GM19397 (cell line): Measurements from ENCODE around the gene OR10G4.
"Not testable (repeated sequence)": the region's sequence is repeated elsewhere in the genome, so short reads cannot be mapped to it uniquely, and the experiment has no call there.

Experiments
- ATAC-seq: cut with Tn5 transposase; IDR thresholded peaks from one replicate; pipeline ENCODE4 v1.9.1; 2021; ENCODE audit warnings: mild to moderate bottlenecking, moderate library complexity; ENCODE audit not compliant: unreplicated experiment

Gene OR10G4

GRCh38 chr11:124012697-124013096, at the start of gene OR10G4:
Gene OR10G4 (plus strand): TSS chr11:124012997. CDS start chr11:124015575, 2,578 bp downstream.
- no peak for ATAC-seq

GRCh38 chr11:123973816-123974215, 39.0 kb upstream of the OR10G4 start:
- ATAC-seq: no peak

GRCh38 chr11:123976770-123977560, 35.8 kb upstream of the OR10G4 start:
- no peak for ATAC-seq

GRCh38 chr11:123977731-123978347, 35.0 kb upstream of the OR10G4 start, which contains the start of gene OR10S1:
Gene OR10S1 (minus strand): TSS chr11:123977781. CDS start chr11:123977664, 117 bp downstream.
- no peak for ATAC-seq

GRCh38 chr11:123979311-123979710, 33.5 kb upstream of the OR10G4 start:
- no peak for ATAC-seq

GRCh38 chr11:123995119-123995518, 17.7 kb upstream of the OR10G4 start, which contains the start of gene OR10G6:
Gene OR10G6 (minus strand): TSS chr11:123995161. CDS start chr11:123995161, 0 bp downstream.
- ATAC-seq: no peak

- ATAC-seq: not testable (repeated sequence)
Measured at GRCh38 chr11:124015837-124016236, 3.0 kb downstream of the OR10G4 start.

- ATAC-seq: no peak
Measured at GRCh38 chr11:124026498-124026897, 13.7 kb downstream of the OR10G4 start, which contains the start of gene OR10G8. Gene OR10G8 (plus strand): TSS chr11:124026798. CDS start chr11:124029623, 2,825 bp downstream.

- ATAC-seq: no peak
Measured at GRCh38 chr11:124036666-124037065, 23.9 kb downstream of the OR10G4 start.

GRCh38 chr11:124039557-124039956, 26.8 kb downstream of the OR10G4 start:
- ATAC-seq: no peak

GRCh38 chr11:124041254-124041653, 28.5 kb downstream of the OR10G4 start, which contains the start of gene OR10G7:
Gene OR10G7 (minus strand): TSS chr11:124041325. CDS start chr11:124039001, 2,324 bp downstream.
- ATAC-seq: no peak

GRCh38 chr11:124043420-124043819, 30.6 kb downstream of the OR10G4 start:
- no peak for ATAC-seq

GRCh38 chr11:124050748-124051147, 38.0 kb downstream of the OR10G4 start:
- no peak for ATAC-seq

GRCh38 chr11:124052966-124053365, 40.2 kb downstream of the OR10G4 start:
- ATAC-seq: no peak
